NT2/D1 (cell line): ENCODE results near the gene WDR59.
"Not testable (repeated sequence)": the region's sequence is repeated elsewhere in the genome, so short reads cannot be mapped to it uniquely, and the experiment has no call there.

Experiments
- DNase-seq: peaks from one replicate; pipeline ENCODE4 v3.0.0-alpha.2; 2011; ENCODE audit warnings: low read depth, low spot score
- H3K27me3 ChIP-seq: 2 replicates; pipeline ENCODE4 v1.6.0; 2011; ENCODE audit warnings: mild to moderate bottlenecking; ENCODE audit not compliant: insufficient read length, insufficient read depth
- H3K36me3 ChIP-seq: 2 replicates; pipeline ENCODE4 v1.6.1; 2011; ENCODE audit warnings: mild to moderate bottlenecking, low read length, mixed read lengths; ENCODE audit not compliant: insufficient read depth, insufficient read length
- H3K4me1 ChIP-seq: 2 replicates; pipeline ENCODE4 v1.5.1; 2011; ENCODE audit not compliant: insufficient read depth, insufficient read length
- H3K4me3 ChIP-seq: 2 replicates; pipeline ENCODE4 v1.5.1; 2011; ENCODE audit warnings: low read depth; ENCODE audit not compliant: insufficient read length
- H3K9ac ChIP-seq: 2 replicates; pipeline ENCODE4 v1.6.0; 2011; ENCODE audit warnings: low read depth; ENCODE audit not compliant: insufficient read length
- H3K9me3 ChIP-seq: 2 replicates; pipeline ENCODE4 v1.5.1; 2011; ENCODE audit warnings: mild to moderate bottlenecking, low read length; ENCODE audit not compliant: insufficient read depth
- SUZ12 ChIP-seq: IDR thresholded peaks from 2 replicates; pipeline ENCODE4 v1.6.1; 2011; ENCODE audit not compliant: insufficient read length, insufficient read depth; ENCODE audit errors: extremely low read depth
- YY1 ChIP-seq: IDR thresholded peaks from 2 replicates; pipeline ENCODE4 v1.6.1; 2011; ENCODE audit not compliant: insufficient read length, insufficient read depth
- ZNF274 ChIP-seq: IDR thresholded peaks from 2 replicates; pipeline ENCODE4 v1.6.1; 2011; ENCODE audit warnings: mild to moderate bottlenecking, low read depth, low read length

Gene WDR59

GRCh38 chr16:74999219-74999608 lies 14.3 kb upstream of the WDR59 start:
- Histone ChIP-seq H3K27me3 (peaks cover 12% of the 10 kb centered on the region), H3K9me3 (no peaks in the 10 kb centered on the region), H3K36me3 (peaks cover 7% of the 10 kb centered on the region), H3K9ac (peak overlapping the region; percentile 85), H3K4me3 (peak overlapping the region; percentile 68), H3K4me1 (peaks cover 17% of the 10 kb centered on the region)
- TF ChIP-seq ZNF274 (no peak), YY1 (no peak), SUZ12 (no peak)
- DNase-seq = no peak

DNA sequence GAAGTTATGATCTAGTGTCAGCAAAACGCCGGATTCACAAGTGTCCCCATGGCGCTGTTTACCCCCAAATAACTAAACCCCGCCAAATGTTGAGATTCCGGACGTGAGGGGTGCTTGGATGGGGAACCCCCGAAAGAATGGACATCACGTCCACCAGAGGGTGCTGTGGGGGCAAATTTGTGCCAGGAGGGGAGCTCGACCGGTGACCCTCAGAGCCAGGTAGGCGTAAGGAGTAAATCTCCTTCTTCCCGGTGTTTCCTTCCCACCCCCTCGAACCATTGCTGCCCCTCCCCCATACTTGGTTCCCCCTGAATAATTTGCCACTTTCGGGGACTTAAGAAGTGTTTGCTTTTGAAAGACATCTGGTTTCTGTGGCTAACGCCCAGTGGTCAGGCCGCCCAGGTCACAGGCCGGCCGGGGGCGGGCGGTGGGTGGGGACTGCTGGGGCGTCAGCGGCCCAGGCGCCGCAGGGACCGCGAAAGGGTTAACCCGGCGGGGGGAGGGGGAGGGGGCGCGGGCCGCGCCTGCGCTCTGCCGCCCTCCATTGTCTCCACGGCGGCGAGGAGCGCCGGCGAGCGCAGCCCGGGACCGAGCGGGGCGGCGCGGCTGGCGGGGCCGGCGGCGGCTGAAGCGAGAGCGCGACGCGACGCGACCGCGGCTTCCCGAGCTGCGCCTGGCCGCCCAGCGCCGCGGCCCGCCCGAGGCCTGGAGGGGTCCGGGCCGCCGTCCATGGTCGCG lies 13.7 kb upstream of the WDR59 start, which contains the start of gene ZNRF1:
TSS of gene ZNRF1 (plus strand) at position 544 of the 738 bp plus-strand sequence. CDS start 648 bp downstream, outside the sequence.
- H3K4me1 ChIP-seq = peaks cover 17% of the 10 kb centered on the region
- DNase-seq = peak; percentile 75
- peaks cover 7% of the 10 kb centered on the region for H3K36me3 ChIP-seq
- TF ChIP-seq YY1 (no peak), ZNF274 (no peak), SUZ12 (no peak)
- H3K9ac ChIP-seq = peak within 1 kb of the TSS; percentile 85
- H3K27me3 ChIP-seq = peaks cover 12% of the 10 kb centered on the region
- peak within 1 kb of the TSS; percentile 68 for H3K4me3 ChIP-seq
- no peaks in the 10 kb centered on the region for H3K9me3 ChIP-seq

- Histone ChIP-seq H3K9ac (no peak overlapping the region), H3K4me1 (peaks cover 12% of the 10 kb centered on the region), H3K9me3 (no peaks in the 10 kb centered on the region), H3K4me3 (no peak overlapping the region), H3K27me3 (peaks cover 12% of the 10 kb centered on the region), H3K36me3 (peaks cover 6% of the 10 kb centered on the region)
- no peak for DNase-seq
- TF ChIP-seq SUZ12 (no peak), YY1 (no peak), ZNF274 (no peak)
Measured at GRCh38 chr16:74997042-74997491, 12.1 kb upstream of the WDR59 start.

DNA sequence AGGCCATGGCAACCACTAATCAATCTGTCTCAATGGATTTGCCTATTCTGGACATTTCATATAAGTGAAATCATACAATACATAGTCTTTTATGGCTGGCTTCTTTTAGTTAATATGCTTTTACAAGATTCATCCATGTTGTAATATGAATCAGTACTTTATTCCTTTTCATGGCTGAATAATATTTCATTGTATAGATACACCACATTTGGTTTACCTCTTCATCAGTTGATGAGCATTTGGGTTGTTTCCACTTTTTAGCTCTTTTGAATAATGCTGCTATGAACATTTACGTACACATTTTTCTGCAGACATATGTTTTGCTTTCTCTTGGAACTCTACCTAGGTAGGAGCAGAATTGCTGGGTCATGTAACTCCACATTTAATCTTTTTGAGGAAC lies 11.1 kb upstream of the WDR59 start:
- TF ChIP-seq ZNF274 (no peak), SUZ12 (no peak), YY1 (no peak)
- Histone ChIP-seq H3K36me3 (peaks cover 4% of the 10 kb centered on the region), H3K4me1 (peaks cover 10% of the 10 kb centered on the region), H3K9ac (no peak overlapping the region), H3K27me3 (peaks cover 12% of the 10 kb centered on the region), H3K9me3 (no peaks in the 10 kb centered on the region), H3K4me3 (no peak overlapping the region)
- no peak for DNase-seq

GRCh38 chr16:74991593-74992403 lies 6.9 kb upstream of the WDR59 start:
- Histone ChIP-seq H3K4me1 (no peaks in the 10 kb centered on the region), H3K27me3 (no peaks in the 10 kb centered on the region), H3K4me3 (no peak overlapping the region), H3K9me3 (no peaks in the 10 kb centered on the region), H3K9ac (no peak overlapping the region), H3K36me3 (no peaks in the 10 kb centered on the region)
- TF ChIP-seq YY1 (no peak), ZNF274 (no peak), SUZ12 (no peak)
- no peak for DNase-seq

GRCh38 chr16:74991268-74991592 lies 6.3 kb upstream of the WDR59 start:
- no peak for TF ChIP-seq ZNF274
- TF ChIP-seq SUZ12 = no peak
- no peak for TF ChIP-seq YY1
- no peak overlapping the region for H3K4me3 ChIP-seq
- no peaks in the 10 kb centered on the region for H3K36me3 ChIP-seq
- no peak for DNase-seq
- no peaks in the 10 kb centered on the region for H3K9me3 ChIP-seq
- no peaks in the 10 kb centered on the region for H3K4me1 ChIP-seq
- no peak overlapping the region for H3K9ac ChIP-seq
- no peaks in the 10 kb centered on the region for H3K27me3 ChIP-seq

- no peak overlapping the region for H3K4me3 ChIP-seq
- H3K36me3 ChIP-seq = no peaks in the 10 kb centered on the region
- no peak overlapping the region for H3K9ac ChIP-seq
Measured at GRCh38 chr16:74990832-74991231, 5.9 kb upstream of the WDR59 start.

GRCh38 chr16:74989864-74990263 lies 4.9 kb upstream of the WDR59 start:
- H3K4me3 ChIP-seq, DNase-seq, H3K9ac ChIP-seq, H3K4me1 ChIP-seq, H3K9me3 ChIP-seq, H3K27me3 ChIP-seq, H3K36me3 ChIP-seq: not testable (repeated sequence)

More at GRCh38 chr16:74990832-74991231, 5.9 kb upstream of the WDR59 start:
- no peaks in the 10 kb centered on the region for H3K4me1 ChIP-seq
- TF ChIP-seq ZNF274 (no peak), YY1 (no peak), SUZ12 (no peak)
- H3K27me3 ChIP-seq = no peaks in the 10 kb centered on the region
- DNase-seq = no peak
- no peaks in the 10 kb centered on the region for H3K9me3 ChIP-seq
